Retinal pigment epithelial cell (primary cell): ENCODE data around the gene MYLK4.

ENCODE experiments used
- DNase-seq: peaks from one replicate; pipeline ENCODE4 v3.0.0-alpha.2; 2010; ENCODE audit warnings: low read depth
- H3K4me3 ChIP-seq: 2 replicates; pipeline ENCODE4 v1.5.1; 2011; ENCODE audit warnings: mild to moderate bottlenecking, low read length, control low read depth, moderate library complexity
- CTCF ChIP-seq: conservative IDR thresholded peaks from 2 replicates; pipeline ENCODE4 v1.5.1; 2011; ENCODE audit warnings: low read depth, low read length, control low read depth, inconsistent platforms

MYLK4 gene

DNA sequence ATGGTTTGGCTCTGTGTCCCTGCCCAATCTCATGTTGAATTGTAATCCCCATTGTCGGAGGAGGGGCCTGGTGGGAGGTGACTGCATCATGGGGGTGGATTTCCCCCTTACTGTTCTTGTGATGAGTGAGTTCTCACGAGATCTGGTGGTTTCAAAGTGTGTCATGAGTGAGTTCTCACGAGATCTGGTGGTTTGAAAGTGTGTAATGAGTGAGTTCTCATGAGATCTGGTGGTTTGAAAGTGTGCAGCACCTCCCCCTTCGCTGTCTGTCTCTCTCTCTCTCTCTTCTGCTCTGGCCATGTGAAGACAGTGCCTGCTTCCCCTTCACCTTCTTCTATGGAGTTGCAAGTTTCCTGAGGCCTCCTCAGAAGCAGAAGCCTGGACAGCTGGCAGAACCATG, 87.6 kb downstream of the MYLK4 start:
- H3K4me3 ChIP-seq, result no peak overlapping the region
- DNase-seq, result no peak
- TF ChIP-seq CTCF, result no peak

DNA sequence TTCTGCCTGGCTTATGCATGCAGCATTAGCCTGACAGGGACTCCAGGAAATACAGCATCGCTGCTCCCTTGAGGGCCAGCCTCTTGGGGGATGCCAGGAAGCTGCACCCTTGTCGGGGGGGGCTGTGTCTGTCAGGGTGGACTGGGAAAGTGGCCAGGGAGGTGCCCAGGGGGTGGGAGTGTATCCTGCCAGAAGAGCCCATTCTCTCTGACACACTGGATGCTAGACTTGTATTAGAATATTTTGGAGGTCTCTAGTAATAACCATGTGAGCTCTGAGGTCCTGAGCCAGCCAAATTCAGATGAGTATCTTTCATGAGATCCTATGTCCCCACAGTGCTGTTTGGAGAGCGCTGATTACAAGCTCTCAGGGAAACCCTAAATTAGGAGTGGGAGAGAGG, 89.1 kb downstream of the MYLK4 start:
- no peak for TF ChIP-seq CTCF
- DNase-seq, result no peak
- H3K4me3 ChIP-seq, result no peak overlapping the region

- no peak overlapping the region for H3K4me3 ChIP-seq
- peak; percentile 61 for DNase-seq
- TF ChIP-seq CTCF, result no peak
These were observed 90.8 kb downstream of the MYLK4 start for GRCh38 chr6:2659882-2660281.

- DNase-seq, result no peak
- H3K4me3 ChIP-seq, result no peak overlapping the region
- TF ChIP-seq CTCF, result no peak
These were observed 91.3 kb downstream of the MYLK4 start for GRCh38 chr6:2659381-2659780.

GRCh38 chr6:2658788-2659187, 91.9 kb downstream of the MYLK4 start:
- TF ChIP-seq CTCF, result no peak

GRCh38 chr6:2656460-2657079, 94.2 kb downstream of the MYLK4 start:
- no peak overlapping the region for H3K4me3 ChIP-seq
- TF ChIP-seq CTCF, result no peak
- no peak for DNase-seq

More at GRCh38 chr6:2658788-2659187, 91.9 kb downstream of the MYLK4 start:
- DNase-seq, result no peak
- no peak overlapping the region for H3K4me3 ChIP-seq

GRCh38 chr6:2655844-2656433, 94.8 kb downstream of the MYLK4 start:
- H3K4me3 ChIP-seq, result no peak overlapping the region
- peak; percentile 75 for DNase-seq
- no peak for TF ChIP-seq CTCF
